Glomerular endothelial cell (primary cell): Measurements from ENCODE around the gene TMEM167A. TPM values are rescaled to one million over a fixed set of nuclear protein-coding genes. Genes with fewer than 3 reads are reported as not detected.
"Not testable (repeated sequence)": the region's sequence is repeated elsewhere in the genome, so short reads cannot be mapped to it uniquely, and the experiment has no call there.

Experiments used
- DNase-seq: peaks from one replicate; pipeline ENCODE4 v3.0.0-alpha.2; 2011; ENCODE audit warnings: low read depth, low spot score; ENCODE audit errors: extremely low read depth
- total RNA-seq: library from RNA; depleted of rRNA; stranded (reverse); fragments of >200 nt; gene quantifications from 2 replicates; pipeline ENCODE4 v1.2.3, GENCODE V29; 2015

Gene TMEM167A
- total RNA-seq, 1 donor from 2014 or later = 45.7 TPM

DNA sequence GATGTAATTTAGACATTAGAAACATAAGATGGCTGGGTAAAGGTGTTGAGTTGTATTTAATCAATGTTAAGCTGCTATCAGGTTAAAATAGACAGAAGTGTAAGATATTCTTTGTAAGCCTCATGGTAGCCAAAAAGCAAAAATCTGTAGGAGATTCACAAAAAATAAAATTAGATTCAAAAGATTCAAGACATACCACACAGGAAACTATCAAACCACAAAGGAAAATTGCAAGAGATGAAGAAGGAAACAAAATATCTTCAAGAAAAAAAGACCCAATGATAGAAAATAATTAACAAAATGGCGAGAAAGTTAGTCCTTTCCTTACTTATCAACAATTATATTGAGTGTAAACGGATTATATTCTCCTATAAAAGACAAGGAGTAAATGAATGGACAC lies 15.4 kb upstream of the TMEM167A start:
- no peak for DNase-seq

GRCh38 chr5:83090169-83090568 lies 13.0 kb upstream of the TMEM167A start:
- no peak for DNase-seq

GRCh38 chr5:83085106-83085505 lies 7.9 kb upstream of the TMEM167A start:
- no peak for DNase-seq

- DNase-seq = no peak
These were observed 7.1 kb upstream of the TMEM167A start for GRCh38 chr5:83084336-83084735.

- DNase-seq = no peak
These were observed 5.6 kb upstream of the TMEM167A start for GRCh38 chr5:83082750-83083149.

DNA sequence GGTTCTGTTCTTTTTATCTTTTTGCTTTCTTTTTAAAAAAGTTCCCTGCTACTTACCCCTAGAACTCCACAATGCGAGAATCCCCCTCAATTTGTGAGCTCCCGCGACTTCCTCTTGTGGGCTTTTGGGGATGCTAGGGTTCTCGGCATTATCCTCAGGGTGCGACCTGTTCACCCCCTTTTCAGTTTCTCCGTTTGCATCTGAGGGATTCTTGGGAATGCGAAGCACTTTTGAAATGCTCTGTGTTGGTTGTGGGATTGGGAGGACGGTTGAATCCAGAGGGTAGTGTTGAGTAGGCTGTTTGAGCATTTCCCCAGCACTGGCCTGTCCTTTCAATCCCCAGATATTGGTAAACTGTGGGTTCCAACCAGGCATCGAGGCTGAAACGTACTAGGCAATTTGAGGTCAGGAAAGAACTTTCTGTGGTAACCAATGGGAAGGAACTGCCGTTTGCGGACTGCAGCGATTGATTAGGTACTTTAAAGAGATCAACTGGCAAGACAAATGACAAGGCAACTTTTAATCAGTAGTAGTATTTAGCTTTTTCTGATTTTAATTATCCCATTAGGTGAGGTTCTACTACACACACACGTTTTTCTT lies 568 bp upstream of the TMEM167A start:
- no peak for DNase-seq

GRCh38 chr5:83072966-83073365 lies 4.2 kb downstream of the TMEM167A start:
- DNase-seq = no peak

GRCh38 chr5:83071286-83072051 lies 5.7 kb downstream of the TMEM167A start:
- DNase-seq = no peak

DNA sequence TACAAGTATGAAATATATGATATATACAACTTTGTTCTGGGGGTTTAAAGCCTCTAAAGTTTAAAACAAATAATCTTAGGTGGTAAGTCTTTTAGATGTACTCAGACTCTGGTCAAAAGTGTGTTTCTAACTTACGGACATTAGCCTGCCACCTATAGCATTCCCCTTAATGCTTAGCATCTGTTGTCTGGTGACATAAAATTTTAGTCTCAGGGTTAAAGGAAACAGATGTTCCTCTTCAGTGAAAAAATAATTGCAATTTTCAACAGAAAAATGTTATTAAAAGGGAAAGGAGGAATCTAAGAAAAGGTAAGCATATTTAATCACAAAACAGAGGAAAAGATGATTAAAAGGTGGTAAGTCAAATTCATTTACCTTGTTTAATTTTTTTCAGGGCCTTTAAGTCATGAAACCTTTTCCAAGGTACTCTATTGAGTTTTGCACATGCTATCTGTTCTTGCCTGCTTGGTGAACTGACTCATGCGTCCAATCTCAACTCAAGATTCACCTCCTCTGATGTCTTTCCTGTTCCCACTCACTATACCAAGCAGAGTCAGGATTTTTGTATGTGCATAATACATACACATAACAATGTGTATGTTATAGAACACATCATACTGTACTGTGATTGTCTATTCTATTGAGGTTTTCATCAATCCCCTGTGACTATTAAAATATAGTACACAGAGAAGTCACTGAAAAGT lies 7.9 kb downstream of the TMEM167A start:
- no peak for DNase-seq

DNA sequence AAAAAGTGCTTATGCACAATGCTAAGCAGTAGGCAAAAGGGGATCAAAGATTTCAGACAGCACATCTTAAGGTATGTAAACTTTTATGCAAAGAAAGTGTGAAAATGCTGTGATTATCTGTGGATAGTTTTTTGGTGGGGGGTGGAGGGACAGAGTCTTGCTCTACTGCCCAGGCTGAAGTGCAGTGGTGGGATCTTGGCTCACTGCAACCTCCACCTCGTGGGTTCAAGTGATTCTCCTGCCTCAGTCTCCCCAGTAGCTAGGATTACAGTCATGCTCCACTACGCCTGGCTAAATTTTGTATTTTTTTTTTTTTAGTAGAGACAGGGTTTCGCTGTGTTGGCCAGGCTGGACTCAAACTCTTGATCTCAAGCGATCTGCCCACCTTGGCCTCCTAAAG lies 9.8 kb downstream of the TMEM167A start:
- not testable (repeated sequence) for DNase-seq

- DNase-seq = no peak
These were observed 10.6 kb downstream of the TMEM167A start for GRCh38 chr5:83066548-83067110.

GRCh38 chr5:83059341-83059740 lies 17.9 kb downstream of the TMEM167A start:
- DNase-seq = no peak

DNA sequence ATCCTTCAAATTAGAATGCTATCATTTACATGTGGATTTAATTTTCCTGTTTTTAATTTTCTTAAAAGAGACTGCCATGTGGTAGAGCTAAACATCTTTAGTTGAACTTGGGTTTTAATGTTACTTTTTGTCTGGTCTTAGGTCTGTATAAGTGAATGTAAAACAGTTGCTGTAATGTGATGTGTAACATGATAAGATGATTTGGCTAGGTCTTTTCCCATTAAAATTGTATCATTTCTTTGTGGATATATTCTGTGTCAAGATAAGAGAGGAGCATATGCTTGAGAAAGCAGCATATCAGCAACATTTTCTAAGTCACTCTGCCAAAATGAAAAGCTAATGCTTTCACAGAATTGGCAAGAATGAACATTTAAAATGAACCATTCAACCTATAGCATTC lies 18.5 kb downstream of the TMEM167A start:
- no peak for DNase-seq

GRCh38 chr5:83055166-83055565 lies 22.0 kb downstream of the TMEM167A start:
- no peak for DNase-seq

GRCh38 chr5:83050723-83051340 lies 26.4 kb downstream of the TMEM167A start:
- no peak for DNase-seq

DNA sequence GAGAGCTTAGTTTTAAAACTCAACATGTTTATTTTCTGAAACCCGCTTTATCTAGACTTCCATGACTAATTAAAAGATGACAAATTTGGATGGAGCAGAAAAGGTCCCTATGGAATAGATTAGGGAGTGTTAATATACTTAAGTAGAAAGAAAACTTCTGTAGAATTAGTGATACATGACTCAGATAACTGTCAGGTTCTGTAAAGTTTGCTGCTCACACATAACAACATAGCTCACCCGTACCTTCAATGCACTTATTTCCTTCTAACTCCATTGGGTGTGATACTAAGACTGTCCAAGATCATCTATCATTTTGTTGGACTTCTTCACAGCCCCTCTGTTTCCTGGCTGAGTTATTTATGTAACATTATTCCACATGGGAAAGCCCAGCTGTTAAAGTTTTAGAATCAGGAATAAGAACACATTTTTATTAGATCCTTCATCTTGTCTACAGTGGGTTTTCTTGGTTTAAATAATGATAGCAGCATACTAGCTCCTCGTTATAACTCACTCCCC lies 27.8 kb downstream of the TMEM167A start:
- no peak for DNase-seq

DNA sequence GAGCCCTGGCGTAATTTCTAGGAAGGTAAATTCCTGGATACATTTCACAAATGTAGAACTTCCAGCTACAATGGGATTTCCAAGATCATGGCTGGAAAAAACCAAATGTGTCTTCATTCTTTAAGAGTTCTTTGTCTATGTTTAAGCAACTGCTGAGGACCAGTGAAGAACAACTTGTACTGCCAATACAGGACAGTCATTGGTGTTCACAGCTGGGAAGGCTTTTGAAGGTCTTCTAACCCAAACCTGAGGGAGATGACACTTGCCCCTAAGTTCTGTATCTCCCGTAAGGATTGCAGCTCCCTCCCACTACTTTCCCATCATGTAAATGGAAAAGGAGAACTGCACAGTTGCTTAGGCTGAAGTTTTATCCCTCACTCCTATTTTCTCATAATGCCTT lies 28.4 kb downstream of the TMEM167A start:
- DNase-seq = no peak

- DNase-seq = no peak
These were observed 28.9 kb downstream of the TMEM167A start for GRCh38 chr5:83048277-83048676.

- DNase-seq = no peak
These were observed 32.3 kb downstream of the TMEM167A start for GRCh38 chr5:83044926-83045325.

DNA sequence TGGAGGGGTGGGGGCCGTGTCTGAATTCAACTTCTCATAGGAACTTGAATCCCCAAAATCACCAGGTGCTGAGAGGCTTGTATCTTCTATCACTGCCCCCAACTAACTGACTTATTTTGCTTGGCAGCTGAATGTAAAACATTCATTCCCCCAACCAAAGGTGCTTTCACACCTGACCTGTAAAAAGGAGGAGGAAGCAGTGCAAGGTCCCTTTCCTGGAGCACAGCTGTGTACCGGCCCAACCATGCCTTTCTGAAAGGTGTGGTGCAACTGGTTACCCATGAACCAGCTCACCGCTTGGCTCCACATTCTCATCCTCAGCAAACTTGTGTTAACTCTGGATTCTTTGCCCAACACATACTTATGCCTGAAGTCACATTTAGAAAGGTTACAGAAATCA lies 34.7 kb downstream of the TMEM167A start:
- no peak for DNase-seq

GRCh38 chr5:83038924-83039323 lies 38.3 kb downstream of the TMEM167A start:
- no peak for DNase-seq
